GM23338 (cell line): Measurements from ENCODE around the gene RGS17. TPM values are rescaled to one million over a fixed set of nuclear protein-coding genes. Genes with fewer than 3 reads are reported as not detected.

Experiments used
- ATAC-seq: fragments of 200-7000 bp; cut with Tn5 transposase; 3 replicates; pipeline ENCODE4 v1.9.1; 2020
- DNase-seq: peaks from one replicate; pipeline ENCODE4 v3.0.0-alpha.2; 2015; ENCODE audit warnings: low spot score
- H2AFZ ChIP-seq: fragments of 200-600 bp; sonication (generic); 2 replicates; pipeline ENCODE4 v1.8.0; 2016; ENCODE audit warnings: antibody characterized with exemption, mild to moderate bottlenecking, moderate library complexity
- H3F3A ChIP-seq: fragments of 200-600 bp; sonication (generic); replicated peaks from 2 replicates; pipeline ENCODE4 v1.8.0; 2017; ENCODE audit warnings: antibody characterized with exemption, mixed run types, low read depth
- H3K27ac ChIP-seq: fragments of 200-600 bp; sonication (generic); 2 replicates; pipeline ENCODE4 v1.6.1; 2016; ENCODE audit warnings: low read depth
- H3K27me3 ChIP-seq: fragments of 200-600 bp; sonication (generic); 2 replicates; pipeline ENCODE4 v1.8.0; 2016; ENCODE audit warnings: mild to moderate bottlenecking, mixed run types, moderate library complexity; ENCODE audit not compliant: insufficient read depth
- H3K36me3 ChIP-seq: fragments of 200-600 bp; sonication (generic); 2 replicates; pipeline ENCODE4 v1.8.0; 2016; ENCODE audit warnings: mild to moderate bottlenecking; ENCODE audit not compliant: insufficient read depth
- H3K4me1 ChIP-seq: fragments of 200-600 bp; sonication (generic); 2 replicates; pipeline ENCODE4 v1.8.0; 2016; ENCODE audit warnings: mild to moderate bottlenecking, moderate library complexity; ENCODE audit not compliant: insufficient read depth
- H3K4me2 ChIP-seq: fragments of 200-600 bp; sonication (generic); 2 replicates; pipeline ENCODE4 v1.7.1; 2017; ENCODE audit warnings: mixed run types
- H3K4me3 ChIP-seq: fragments of 200-600 bp; sonication (generic); 2 replicates; pipeline ENCODE4 v1.6.1; 2016; ENCODE audit warnings: mixed run types
- H3K79me2 ChIP-seq: fragments of 200-600 bp; sonication (generic); replicated peaks from 2 replicates; pipeline ENCODE4 v1.8.0; 2017; ENCODE audit warnings: mild to moderate bottlenecking; ENCODE audit not compliant: insufficient read depth
- H3K9me2 ChIP-seq: fragments of 200-600 bp; sonication (generic); 2 replicates; pipeline ENCODE4 v1.8.0; 2017; ENCODE audit not compliant: insufficient read depth
- H4K20me1 ChIP-seq: fragments of 200-600 bp; sonication (generic); replicated peaks from 2 replicates; pipeline ENCODE4 v1.8.0; 2017; ENCODE audit warnings: mild to moderate bottlenecking; ENCODE audit not compliant: insufficient read depth
- H3K27ac Mint-ChIP-seq: 2 replicates; pipeline ENCODE4 v1.8.0; 2020; ENCODE audit warnings: inconsistent platforms, mild to moderate bottlenecking, moderate library complexity, mixed read lengths
- H3K27me3 Mint-ChIP-seq: 3 replicates; pipeline ENCODE4 v1.8.0; 2022; ENCODE audit warnings: low read depth, mild to moderate bottlenecking, moderate library complexity, mixed read lengths, inconsistent platforms; ENCODE audit not compliant: insufficient read depth, poor library complexity
- H3K36me3 Mint-ChIP-seq: 3 replicates; pipeline ENCODE4 v1.8.0; 2021; ENCODE audit warnings: low read depth, mild to moderate bottlenecking, inconsistent platforms, moderate library complexity, mixed read lengths
- H3K4me1 Mint-ChIP-seq: 3 replicates; pipeline ENCODE4 v1.8.0; 2020; ENCODE audit warnings: mild to moderate bottlenecking, inconsistent platforms, mixed read lengths
- H3K4me3 Mint-ChIP-seq: 3 replicates; pipeline ENCODE4 v1.8.0; 2021; ENCODE audit warnings: moderate library complexity, mild to moderate bottlenecking, inconsistent platforms, mixed read lengths
- H3K9me3 Mint-ChIP-seq: 3 replicates; pipeline ENCODE4 v1.8.0; 2020; ENCODE audit warnings: moderate library complexity, mild to moderate bottlenecking, inconsistent platforms, mixed read lengths
- CTCF ChIP-seq, 2 experiments: fragments of 200-600 bp in 1 of 2; sonication (generic) in 1 of 2; conservative IDR thresholded peaks; 2 replicates each; pipeline versions ENCODE4 v1.5.1 to v1.6.1; 2016 to 2017; ENCODE audit warnings: antibody characterized with exemption in 2 of 2, low read depth in 2 of 2, mild to moderate bottlenecking in 2 of 2, moderate library complexity in 1 of 2
- EZH2 ChIP-seq: fragments of 200-600 bp; sonication (generic); IDR thresholded peaks from one replicate; pipeline ENCODE4 v1.8.0; 2017; ENCODE audit warnings: antibody characterized with exemption, mild to moderate bottlenecking, low read depth; ENCODE audit not compliant: unreplicated experiment
- EZH2phosphoT487 ChIP-seq: fragments of 200-600 bp; sonication (generic); IDR thresholded peaks from one replicate; pipeline ENCODE4 v1.8.1; 2018; ENCODE audit warnings: antibody characterized with exemption; ENCODE audit not compliant: unreplicated experiment
- POLR2AphosphoS5 ChIP-seq: IDR thresholded peaks from 2 replicates; pipeline ENCODE4 v1.6.1; 2016; ENCODE audit warnings: antibody characterized with exemption, low read depth
- STAT1 ChIP-seq: IDR thresholded peaks from one replicate; pipeline ENCODE4 v1.6.1; 2016; ENCODE audit warnings: antibody characterized with exemption; ENCODE audit not compliant: unreplicated experiment
- ZNF331 ChIP-seq: fragments of 250-450 bp; sonication (Bioruptor Pico); IDR thresholded peaks from 2 replicates; pipeline ENCODE4 v1.5.0; 2020; ENCODE audit warnings: low read depth, mild to moderate bottlenecking, moderate library complexity
- polyA plus RNA-seq: library from polyadenylated mRNA; unstranded; fragments of >200 nt; fragmentation: Nextera tagmentation; extraction: Ambion mirVana; gene quantifications from 2 replicates; pipeline ENCODE4 v1.2.1, GENCODE V29; 2016
- total RNA-seq: library from RNA; depleted of rRNA; stranded (reverse); fragments of >200 nt; shearing (Covaris generic); gene quantifications from 2 replicates; pipeline ENCODE4 v1.2.3, GENCODE V29; 2014
- TF ChIP-seq, protein P1 (sequence below): fragments of 250-450 bp; sonication (Bioruptor Pico); IDR thresholded peaks from 2 replicates; pipeline ENCODE4 v1.5.0; 2020; ENCODE audit warnings: mild to moderate bottlenecking, moderate library complexity

The RGS17 gene
- total and polyA plus RNA-seq, 2 experiments from 2014 or later: 12.1 to 12.3 TPM

GRCh38 chr6:153059757-153060156, 71.3 kb downstream of the RGS17 start:
- no peak overlapping the region for H3K27ac ChIP-seq
- peaks cover 17% of the 10 kb centered on the region for H3K4me1 Mint-ChIP-seq
- no peaks in the 10 kb centered on the region for H4K20me1 ChIP-seq
- H3K4me3 ChIP-seq: no peak overlapping the region
- H3K36me3 Mint-ChIP-seq: peaks cover 13% of the 10 kb centered on the region
- peak; percentile 44 for DNase-seq
- H3K79me2 ChIP-seq: peaks cover 6% of the 10 kb centered on the region
- peaks cover 13% of the 10 kb centered on the region for H3K9me3 Mint-ChIP-seq
- peak overlapping the region; percentile 56; the same call in 1 of the 2 replicates for H3K4me2 ChIP-seq
- H3K4me3 Mint-ChIP-seq: no peak overlapping the region
- H3K27me3 Mint-ChIP-seq: no peaks in the 10 kb centered on the region
- peak overlapping the region; percentile 29; the same call in 1 of the 2 replicates for H3K27ac Mint-ChIP-seq
- H3K36me3 ChIP-seq: no peaks in the 10 kb centered on the region
- TF ChIP-seq, protein P1, sequence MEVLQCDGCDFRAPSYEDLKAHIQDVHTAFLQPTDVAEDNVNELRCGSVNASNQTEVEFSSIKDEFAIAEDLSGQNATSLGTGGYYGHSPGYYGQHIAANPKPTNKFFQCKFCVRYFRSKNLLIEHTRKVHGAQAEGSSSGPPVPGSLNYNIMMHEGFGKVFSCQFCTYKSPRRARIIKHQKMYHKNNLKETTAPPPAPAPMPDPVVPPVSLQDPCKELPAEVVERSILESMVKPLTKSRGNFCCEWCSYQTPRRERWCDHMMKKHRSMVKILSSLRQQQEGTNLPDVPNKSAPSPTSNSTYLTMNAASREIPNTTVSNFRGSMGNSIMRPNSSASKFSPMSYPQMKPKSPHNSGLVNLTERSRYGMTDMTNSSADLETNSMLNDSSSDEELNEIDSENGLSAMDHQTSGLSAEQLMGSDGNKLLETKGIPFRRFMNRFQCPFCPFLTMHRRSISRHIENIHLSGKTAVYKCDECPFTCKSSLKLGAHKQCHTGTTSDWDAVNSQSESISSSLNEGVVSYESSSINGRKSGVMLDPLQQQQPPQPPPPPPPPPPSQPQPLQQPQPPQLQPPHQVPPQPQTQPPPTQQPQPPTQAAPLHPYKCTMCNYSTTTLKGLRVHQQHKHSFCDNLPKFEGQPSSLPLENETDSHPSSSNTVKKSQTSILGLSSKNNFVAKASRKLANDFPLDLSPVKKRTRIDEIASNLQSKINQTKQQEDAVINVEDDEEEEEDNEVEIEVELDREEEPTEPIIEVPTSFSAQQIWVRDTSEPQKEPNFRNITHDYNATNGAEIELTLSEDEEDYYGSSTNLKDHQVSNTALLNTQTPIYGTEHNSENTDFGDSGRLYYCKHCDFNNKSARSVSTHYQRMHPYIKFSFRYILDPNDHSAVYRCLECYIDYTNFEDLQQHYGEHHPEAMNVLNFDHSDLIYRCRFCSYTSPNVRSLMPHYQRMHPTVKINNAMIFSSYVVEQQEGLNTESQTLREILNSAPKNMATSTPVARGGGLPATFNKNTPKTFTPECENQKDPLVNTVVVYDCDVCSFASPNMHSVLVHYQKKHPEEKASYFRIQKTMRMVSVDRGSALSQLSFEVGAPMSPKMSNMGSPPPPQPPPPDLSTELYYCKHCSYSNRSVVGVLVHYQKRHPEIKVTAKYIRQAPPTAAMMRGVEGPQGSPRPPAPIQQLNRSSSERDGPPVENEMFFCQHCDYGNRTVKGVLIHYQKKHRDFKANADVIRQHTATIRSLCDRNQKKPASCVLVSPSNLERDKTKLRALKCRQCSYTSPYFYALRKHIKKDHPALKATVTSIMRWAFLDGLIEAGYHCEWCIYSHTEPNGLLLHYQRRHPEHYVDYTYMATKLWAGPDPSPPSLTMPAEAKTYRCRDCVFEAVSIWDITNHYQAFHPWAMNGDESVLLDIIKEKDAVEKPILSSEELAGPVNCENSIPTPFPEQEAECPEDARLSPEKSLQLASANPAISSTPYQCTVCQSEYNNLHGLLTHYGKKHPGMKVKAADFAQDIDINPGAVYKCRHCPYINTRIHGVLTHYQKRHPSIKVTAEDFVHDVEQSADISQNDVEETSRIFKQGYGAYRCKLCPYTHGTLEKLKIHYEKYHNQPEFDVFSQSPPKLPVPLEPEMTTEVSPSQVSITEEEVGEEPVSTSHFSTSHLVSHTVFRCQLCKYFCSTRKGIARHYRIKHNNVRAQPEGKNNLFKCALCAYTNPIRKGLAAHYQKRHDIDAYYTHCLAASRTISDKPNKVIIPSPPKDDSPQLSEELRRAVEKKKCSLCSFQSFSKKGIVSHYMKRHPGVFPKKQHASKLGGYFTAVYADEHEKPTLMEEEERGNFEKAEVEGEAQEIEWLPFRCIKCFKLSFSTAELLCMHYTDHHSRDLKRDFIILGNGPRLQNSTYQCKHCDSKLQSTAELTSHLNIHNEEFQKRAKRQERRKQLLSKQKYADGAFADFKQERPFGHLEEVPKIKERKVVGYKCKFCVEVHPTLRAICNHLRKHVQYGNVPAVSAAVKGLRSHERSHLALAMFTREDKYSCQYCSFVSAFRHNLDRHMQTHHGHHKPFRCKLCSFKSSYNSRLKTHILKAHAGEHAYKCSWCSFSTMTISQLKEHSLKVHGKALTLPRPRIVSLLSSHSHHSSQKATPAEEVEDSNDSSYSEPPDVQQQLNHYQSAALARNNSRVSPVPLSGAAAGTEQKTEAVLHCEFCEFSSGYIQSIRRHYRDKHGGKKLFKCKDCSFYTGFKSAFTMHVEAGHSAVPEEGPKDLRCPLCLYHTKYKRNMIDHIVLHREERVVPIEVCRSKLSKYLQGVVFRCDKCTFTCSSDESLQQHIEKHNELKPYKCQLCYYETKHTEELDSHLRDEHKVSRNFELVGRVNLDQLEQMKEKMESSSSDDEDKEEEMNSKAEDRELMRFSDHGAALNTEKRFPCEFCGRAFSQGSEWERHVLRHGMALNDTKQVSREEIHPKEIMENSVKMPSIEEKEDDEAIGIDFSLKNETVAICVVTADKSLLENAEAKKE (CRISPR knock-in tag): peak; percentile 90
- TF ChIP-seq CTCF (conservative IDR thresholded peaks at IDR 0.05; ENCODE audit: low read depth in 2 of 2) (peak; percentile 19 to 29; a peak in 1 of 4 replicates), ZNF331 (CRISPR knock-in tag) (no peak)
- H3K27me3 ChIP-seq: no peaks in the 10 kb centered on the region
- peak; percentile 90 for ATAC-seq
- no peaks in the 10 kb centered on the region for H3K9me2 ChIP-seq
- H3K4me1 ChIP-seq: peaks cover 23% of the 10 kb centered on the region
- no peaks in the 10 kb centered on the region for H3F3A ChIP-seq
- no peak overlapping the region for H2AFZ ChIP-seq

GRCh38 chr6:153059311-153059710, 71.8 kb downstream of the RGS17 start:
- Histone ChIP-seq H3K79me2 (peaks cover 4% of the 10 kb centered on the region; the same call in 1 of the 2 replicates), H3K4me1 (peaks cover 23% of the 10 kb centered on the region), H3K9me2 (no peaks in the 10 kb centered on the region), H3K27ac (no peak overlapping the region), H3K4me3 (no peak overlapping the region), H3F3A (no peaks in the 10 kb centered on the region), H4K20me1 (no peaks in the 10 kb centered on the region), H3K36me3 (no peaks in the 10 kb centered on the region), H3K27me3 (no peaks in the 10 kb centered on the region), H2AFZ (no peak overlapping the region), H3K4me2 (no peak overlapping the region)
- Mint-ChIP-seq H3K36me3 (peaks cover 13% of the 10 kb centered on the region), H3K9me3 (peaks cover 13% of the 10 kb centered on the region), H3K4me1 (peaks cover 17% of the 10 kb centered on the region), H3K4me3 (no peak overlapping the region), H3K27ac (peak overlapping the region; percentile 25), H3K27me3 (no peaks in the 10 kb centered on the region)
- ATAC-seq: peak; percentile 56; the same call in 2 of the 3 replicates
- no peak for TF ChIP-seq EZH2phosphoT487
- TF ChIP-seq POLR2AphosphoS5: no peak
- no peak for TF ChIP-seq STAT1
- TF ChIP-seq EZH2: no peak
- no peak for DNase-seq
